ENCODE results near the gene AP1M1.

Gene AP1M1

DNA sequence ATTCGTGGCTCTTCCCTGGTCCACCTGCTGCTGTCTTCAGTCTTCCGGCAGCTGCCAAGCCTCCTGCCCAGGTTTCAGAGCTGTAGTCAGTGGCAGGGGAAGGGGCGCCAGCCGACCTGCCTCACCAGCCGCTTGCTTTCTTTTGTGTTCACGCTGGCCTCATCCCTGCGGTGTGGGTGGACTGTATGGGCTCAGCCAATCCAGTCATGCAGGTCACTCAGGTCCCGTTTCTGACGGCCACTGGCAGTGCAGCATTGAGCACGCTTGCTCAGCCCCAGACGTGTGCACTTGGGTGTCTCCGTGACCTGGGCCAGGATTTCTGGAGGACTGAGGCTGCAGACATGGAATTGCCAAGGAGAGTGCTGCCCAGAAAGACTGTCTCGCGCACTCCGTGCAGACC, 26.0 kb downstream of the AP1M1 start:
- Histone ChIP-seq H3K23ac (ENCODE audit: low read length) (no peak overlapping the region), H3K79me2 (ENCODE audit: control insufficient read depth, insufficient read depth, low read length, poor library complexity) (no peaks in the 10 kb centered on the region), H3K4me1 (ENCODE audit: control insufficient read depth in 1 of 2, insufficient read depth in 2 of 2, low read length in 2 of 2) (no peaks in the 10 kb centered on the region), H2BK120ac (ENCODE audit: insufficient read depth, low read length, poor library complexity) (no peak overlapping the region), H4K91ac (ENCODE audit: low read depth, low read length) (no peak overlapping the region), H3K27ac (ENCODE audit: low read depth, low read length) (no peak overlapping the region), H3K36me3 (ENCODE audit: control insufficient read depth in 1 of 2, insufficient read depth in 2 of 2, low read length in 2 of 2) (peaks cover 54% of the 10 kb centered on the region in 2 experiments), H4K8ac (ENCODE audit: low read depth, low read length) (no peak overlapping the region), H2AFZ (ENCODE audit: insufficient read depth, low read length, poor library complexity) (no peak overlapping the region), H3K4me2 (ENCODE audit: low read length) (no peak overlapping the region), H4K12ac (ENCODE audit: low read depth, low read length) (no peak overlapping the region), H3K14ac (ENCODE audit: low read length) (no peak overlapping the region), H2BK5ac (ENCODE audit: low read depth, low read length, poor library complexity) (no peak overlapping the region), H3K18ac (ENCODE audit: low read length) (no peak overlapping the region), H3K4ac (ENCODE audit: low read depth, low read length) (no peak overlapping the region), H2BK12ac (ENCODE audit: low read length) (no peak overlapping the region), H3K27me3 (ENCODE audit: insufficient read depth, low read length) (no peaks in the 10 kb centered on the region), H3K9me3 (ENCODE audit: insufficient read depth, low read depth, low read length) (no peaks in the 10 kb centered on the region), H3K4me3 (ENCODE audit: low read depth, low read length) (peak overlapping the region; percentile 26), H3K79me1 (ENCODE audit: low read length) (no peaks in the 10 kb centered on the region), H3K9ac (ENCODE audit: low read length) (no peak overlapping the region), H2AK5ac (ENCODE audit: low read length) (no peak overlapping the region)
- no peak for DNase-seq
- whole genome bisulfite sequencing (ENCODE audit: extremely low coverage, insufficient coverage, insufficient read length): no CpG with 5 or more reads among the region's 15 CpGs

GRCh38 chr19:16224293-16225045, 26.8 kb downstream of the AP1M1 start:
- no peak overlapping the region for H2BK12ac ChIP-seq (ENCODE audit: low read length)
- no peak overlapping the region for H3K18ac ChIP-seq (ENCODE audit: low read length)
- H3K36me3 ChIP-seq (ENCODE audit: control insufficient read depth in 1 of 2, insufficient read depth in 2 of 2, low read length in 2 of 2): peaks cover 61% of the 10 kb centered on the region in 2 experiments
- no peak overlapping the region for H2AK5ac ChIP-seq (ENCODE audit: low read length)
- no peak overlapping the region for H3K4me3 ChIP-seq (ENCODE audit: low read depth, low read length)
- no CpG with 5 or more reads among the region's 32 CpGs for WGBS (ENCODE audit: extremely low coverage, insufficient coverage, insufficient read length)
- H3K23ac ChIP-seq (ENCODE audit: low read length): no peak overlapping the region
- no peak overlapping the region for H3K9ac ChIP-seq (ENCODE audit: low read length)
- H3K9me3 ChIP-seq (ENCODE audit: insufficient read depth, low read depth, low read length): no peaks in the 10 kb centered on the region
- H3K4me1 ChIP-seq (ENCODE audit: control insufficient read depth in 1 of 2, insufficient read depth in 2 of 2, low read length in 2 of 2): no peaks in the 10 kb centered on the region
- no peak overlapping the region for H3K27ac ChIP-seq (ENCODE audit: low read depth, low read length)
- H3K4ac ChIP-seq (ENCODE audit: low read depth, low read length): no peak overlapping the region
- H3K79me2 ChIP-seq (ENCODE audit: control insufficient read depth, insufficient read depth, low read length, poor library complexity): no peaks in the 10 kb centered on the region
- no peaks in the 10 kb centered on the region for H3K27me3 ChIP-seq (ENCODE audit: insufficient read depth, low read length)
- H3K79me1 ChIP-seq (ENCODE audit: low read length): no peaks in the 10 kb centered on the region
- H3K4me2 ChIP-seq (ENCODE audit: low read length): no peak overlapping the region
- DNase-seq: no peak
- H2BK120ac ChIP-seq (ENCODE audit: insufficient read depth, low read length, poor library complexity): no peak overlapping the region
- H3K14ac ChIP-seq (ENCODE audit: low read length): no peak overlapping the region
- H2AFZ ChIP-seq (ENCODE audit: insufficient read depth, low read length, poor library complexity): no peak overlapping the region
- peak overlapping the region; percentile 16 for H4K12ac ChIP-seq (ENCODE audit: low read depth, low read length)
- no peak overlapping the region for H4K8ac ChIP-seq (ENCODE audit: low read depth, low read length)
- no peak overlapping the region for H4K91ac ChIP-seq (ENCODE audit: low read depth, low read length)
- no peak overlapping the region for H2BK5ac ChIP-seq (ENCODE audit: low read depth, low read length, poor library complexity)

DNA sequence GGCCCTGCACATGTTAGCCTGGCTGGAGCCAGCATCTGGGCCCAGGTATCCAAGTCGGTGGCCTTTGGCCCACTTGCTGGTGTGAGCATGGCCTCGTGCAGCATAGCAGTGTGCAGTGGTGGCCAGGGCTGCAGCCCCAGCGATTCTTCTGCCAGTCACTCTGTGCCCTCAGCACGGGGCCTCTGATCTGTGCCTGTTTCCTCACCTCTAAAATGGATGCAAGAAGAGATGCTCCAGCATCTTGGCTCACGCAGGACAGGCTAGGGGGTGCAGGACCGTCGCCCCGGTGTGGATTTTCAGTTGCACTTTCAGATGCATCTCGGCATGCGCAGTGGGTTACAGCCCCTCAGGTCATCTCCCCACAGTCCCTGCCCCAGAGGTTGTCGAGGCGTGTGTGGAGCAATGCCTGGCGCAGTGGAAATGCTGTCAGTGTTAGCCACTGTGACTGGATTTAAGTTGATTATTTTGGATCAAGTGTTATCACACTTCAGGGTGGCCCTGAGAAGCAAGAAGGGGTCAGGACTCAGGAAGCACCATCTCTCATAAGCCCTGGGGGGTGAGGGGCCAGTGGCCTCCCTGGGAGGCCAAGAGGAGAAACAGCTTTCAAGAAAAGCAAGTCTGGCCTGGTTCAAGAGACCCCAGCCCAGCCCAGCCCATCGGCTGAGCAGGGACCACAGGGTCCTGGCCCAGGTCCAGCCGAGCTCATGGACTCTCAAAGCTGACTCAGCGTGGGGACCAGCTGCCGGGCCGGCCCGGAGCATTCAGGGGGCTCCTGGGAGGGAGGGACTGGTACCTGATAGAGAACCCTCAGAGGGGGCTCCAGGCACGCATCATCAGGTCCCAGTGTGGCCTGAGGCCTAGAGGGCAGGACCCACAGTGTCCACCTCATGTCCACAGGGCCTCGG, 27.8 kb downstream of the AP1M1 start:
- H2BK12ac ChIP-seq (ENCODE audit: low read length): no peak overlapping the region
- no peak for DNase-seq
- H3K9ac ChIP-seq (ENCODE audit: low read length): no peak overlapping the region
- H3K36me3 ChIP-seq (ENCODE audit: control insufficient read depth in 1 of 2, insufficient read depth in 2 of 2, low read length in 2 of 2): peaks cover 58 to 64% of the 10 kb centered on the region in 2 experiments
- no peaks in the 10 kb centered on the region for H3K79me1 ChIP-seq (ENCODE audit: low read length)
- no peak overlapping the region for H3K27ac ChIP-seq (ENCODE audit: low read depth, low read length)
- H3K4me3 ChIP-seq (ENCODE audit: low read depth, low read length): no peak overlapping the region
- no peaks in the 10 kb centered on the region for H3K27me3 ChIP-seq (ENCODE audit: insufficient read depth, low read length)
- H2BK120ac ChIP-seq (ENCODE audit: insufficient read depth, low read length, poor library complexity): no peak overlapping the region
- H3K4me1 ChIP-seq (ENCODE audit: control insufficient read depth in 1 of 2, insufficient read depth in 2 of 2, low read length in 2 of 2): no peaks in the 10 kb centered on the region
- H4K91ac ChIP-seq (ENCODE audit: low read depth, low read length): no peak overlapping the region
- no peak overlapping the region for H3K14ac ChIP-seq (ENCODE audit: low read length)
- no peaks in the 10 kb centered on the region for H3K79me2 ChIP-seq (ENCODE audit: control insufficient read depth, insufficient read depth, low read length, poor library complexity)
- no peak overlapping the region for H3K18ac ChIP-seq (ENCODE audit: low read length)
- H3K9me3 ChIP-seq (ENCODE audit: insufficient read depth, low read depth, low read length): no peaks in the 10 kb centered on the region
- no peak overlapping the region for H2AK5ac ChIP-seq (ENCODE audit: low read length)
- H2AFZ ChIP-seq (ENCODE audit: insufficient read depth, low read length, poor library complexity): no peak overlapping the region
- H4K12ac ChIP-seq (ENCODE audit: low read depth, low read length): no peak overlapping the region
- H3K4me2 ChIP-seq (ENCODE audit: low read length): no peak overlapping the region
- H3K4ac ChIP-seq (ENCODE audit: low read depth, low read length): no peak overlapping the region
- H3K23ac ChIP-seq (ENCODE audit: low read length): no peak overlapping the region
- WGBS (ENCODE audit: extremely low coverage, insufficient coverage, insufficient read length): no CpG with 5 or more reads among the region's 21 CpGs
- H2BK5ac ChIP-seq (ENCODE audit: low read depth, low read length, poor library complexity): no peak overlapping the region
- no peak overlapping the region for H4K8ac ChIP-seq (ENCODE audit: low read depth, low read length)

DNA sequence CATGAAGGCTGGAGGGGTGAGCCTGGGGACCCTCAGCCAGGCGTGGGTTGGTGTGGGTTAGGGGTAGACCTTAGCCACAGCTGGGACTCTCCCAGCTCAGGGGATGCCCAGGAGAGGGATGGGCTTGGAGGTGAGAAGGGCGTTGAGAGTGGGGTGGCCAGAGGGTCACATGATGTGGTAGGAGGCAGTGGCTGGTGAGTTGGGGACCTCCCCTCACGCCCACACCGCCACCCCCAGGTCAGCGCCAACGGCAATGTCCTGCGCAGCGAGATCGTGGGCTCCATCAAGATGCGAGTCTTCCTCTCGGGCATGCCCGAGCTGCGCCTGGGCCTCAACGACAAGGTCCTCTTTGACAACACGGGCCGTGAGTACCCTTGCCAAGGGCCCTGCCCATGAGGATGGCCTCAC, 28.5 kb downstream of the AP1M1 start:
- Histone ChIP-seq H3K9me3 (ENCODE audit: insufficient read depth, low read depth, low read length) (no peaks in the 10 kb centered on the region), H2BK120ac (ENCODE audit: insufficient read depth, low read length, poor library complexity) (no peak overlapping the region), H3K4ac (ENCODE audit: low read depth, low read length) (no peak overlapping the region), H3K14ac (ENCODE audit: low read length) (no peak overlapping the region), H2BK12ac (ENCODE audit: low read length) (no peak overlapping the region), H3K27me3 (ENCODE audit: insufficient read depth, low read length) (no peaks in the 10 kb centered on the region), H4K12ac (ENCODE audit: low read depth, low read length) (no peak overlapping the region), H3K79me1 (ENCODE audit: low read length) (no peaks in the 10 kb centered on the region), H4K8ac (ENCODE audit: low read depth, low read length) (no peak overlapping the region), H3K79me2 (ENCODE audit: control insufficient read depth, insufficient read depth, low read length, poor library complexity) (no peaks in the 10 kb centered on the region), H2BK5ac (ENCODE audit: low read depth, low read length, poor library complexity) (no peak overlapping the region), H2AFZ (ENCODE audit: insufficient read depth, low read length, poor library complexity) (no peak overlapping the region), H3K36me3 (ENCODE audit: control insufficient read depth in 1 of 2, insufficient read depth in 2 of 2, low read length in 2 of 2) (peaks cover 58 to 65% of the 10 kb centered on the region in 2 experiments), H3K4me1 (ENCODE audit: control insufficient read depth in 1 of 2, insufficient read depth in 2 of 2, low read length in 2 of 2) (no peaks in the 10 kb centered on the region), H2AK5ac (ENCODE audit: low read length) (no peak overlapping the region), H3K23ac (ENCODE audit: low read length) (no peak overlapping the region), H3K9ac (ENCODE audit: low read length) (no peak overlapping the region), H3K4me3 (ENCODE audit: low read depth, low read length) (peak overlapping the region; percentile 31), H4K91ac (ENCODE audit: low read depth, low read length) (no peak overlapping the region), H3K18ac (ENCODE audit: low read length) (no peak overlapping the region), H3K4me2 (ENCODE audit: low read length) (no peak overlapping the region), H3K27ac (ENCODE audit: low read depth, low read length) (no peak overlapping the region)
- WGBS (ENCODE audit: extremely low coverage, insufficient coverage, insufficient read length): no CpG with 5 or more reads among the region's 16 CpGs
- no peak for DNase-seq

Measured in trophoblast cell (in vitro differentiated cells and primary cell).